Measurements from ENCODE around the gene STAB1. TPM values are rescaled to one million over a fixed set of nuclear protein-coding genes. Genes with fewer than 3 reads are reported as not detected.

STAB1 gene
- total and polyA plus RNA-seq, 2 of the 8 experiments (the other 6 are each of a cell fraction or from before 2014, with no cell fraction given), result 1.0 to 1.9 TPM

GRCh38 chr3:52479037-52479876 is 15.9 kb upstream of the STAB1 start (continued):
- TF ChIP-seq EP300 (IDR thresholded peaks at IDR 0.05; ENCODE audit: borderline replicate concordance in 1 of 2, low read depth in 2 of 2, low read length in 2 of 2) (no peak), POLR2AphosphoS5 (IDR thresholded peaks at IDR 0.05; ENCODE audit: low read depth, low read length) (no peak), EZH2 (IDR thresholded peaks at IDR 0.05; ENCODE audit: low read depth, low read length, severe bottlenecking) (no peak), MAFK (IDR thresholded peaks at IDR 0.05; ENCODE audit: low read depth, low read length) (no peak), RNF2 (IDR thresholded peaks at IDR 0.05; ENCODE audit: borderline replicate concordance, low read depth, low read length, missing control alignments, poor library complexity, severe bottlenecking) (no peak)
